ENCODE results near the gene BANP. TPM values are rescaled to one million over a fixed set of nuclear protein-coding genes. Genes with fewer than 3 reads are reported as not detected.
"Not testable (repeated sequence)": the region's sequence is repeated elsewhere in the genome, so short reads cannot be mapped to it uniquely, and the experiment has no call there.

BANP gene
- total RNA-seq, 1 experiment from 2014 or later, result 22.6 TPM

DNA sequence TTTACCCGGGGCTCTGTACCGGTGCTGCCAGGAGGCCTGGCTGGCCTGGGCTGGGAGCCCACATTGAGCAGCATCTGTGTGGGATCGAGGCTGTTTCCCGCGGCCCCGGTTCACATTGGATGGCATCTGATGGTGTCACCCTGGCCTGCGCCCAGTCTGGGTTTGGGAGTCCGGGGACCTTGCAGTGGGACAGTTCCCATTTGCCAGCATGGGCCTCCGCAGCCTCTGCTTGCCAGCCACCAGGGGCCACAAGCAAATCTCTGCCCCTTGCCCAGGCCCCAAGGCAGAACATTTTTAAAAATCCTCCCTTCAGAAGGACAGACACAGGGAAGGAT is 64.5 kb downstream of the BANP start:
- intact Hi-C loops (cut with micrococcal nuclease; ENCODE audit: unreplicated experiment), result no loop called here
- no peaks in the 10 kb centered on the region for H3K9me3 ChIP-seq (ENCODE audit: control insufficient read depth, insufficient read depth, low read depth, low read length)
- in situ Hi-C loops (cut with HindIII; ENCODE audit: low pct_unique_long_range_greater_than_20kb, low sequenced_read_pairs), result no loop called here
- BruUV-seq (replicated peaks), result no TSS peak
- DNase-seq (ENCODE audit: low read depth, low spot score), result no peak
- no peaks in the 10 kb centered on the region for H3K27me3 ChIP-seq (ENCODE audit: control insufficient read depth, insufficient read depth, low read length)
- CTCF ChIA-PET, result no interaction called here
- POLR2A ChIA-PET, result no interaction called here
- no peak for TF ChIP-seq SIN3A (IDR thresholded peaks at IDR 0.05; ENCODE audit: borderline replicate concordance, insufficient read depth, low read depth, low read length)
- TF ChIP-seq, protein P1, sequence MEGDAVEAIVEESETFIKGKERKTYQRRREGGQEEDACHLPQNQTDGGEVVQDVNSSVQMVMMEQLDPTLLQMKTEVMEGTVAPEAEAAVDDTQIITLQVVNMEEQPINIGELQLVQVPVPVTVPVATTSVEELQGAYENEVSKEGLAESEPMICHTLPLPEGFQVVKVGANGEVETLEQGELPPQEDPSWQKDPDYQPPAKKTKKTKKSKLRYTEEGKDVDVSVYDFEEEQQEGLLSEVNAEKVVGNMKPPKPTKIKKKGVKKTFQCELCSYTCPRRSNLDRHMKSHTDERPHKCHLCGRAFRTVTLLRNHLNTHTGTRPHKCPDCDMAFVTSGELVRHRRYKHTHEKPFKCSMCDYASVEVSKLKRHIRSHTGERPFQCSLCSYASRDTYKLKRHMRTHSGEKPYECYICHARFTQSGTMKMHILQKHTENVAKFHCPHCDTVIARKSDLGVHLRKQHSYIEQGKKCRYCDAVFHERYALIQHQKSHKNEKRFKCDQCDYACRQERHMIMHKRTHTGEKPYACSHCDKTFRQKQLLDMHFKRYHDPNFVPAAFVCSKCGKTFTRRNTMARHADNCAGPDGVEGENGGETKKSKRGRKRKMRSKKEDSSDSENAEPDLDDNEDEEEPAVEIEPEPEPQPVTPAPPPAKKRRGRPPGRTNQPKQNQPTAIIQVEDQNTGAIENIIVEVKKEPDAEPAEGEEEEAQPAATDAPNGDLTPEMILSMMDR (IDR thresholded peaks at IDR 0.05), result no peak
- no peak for ATAC-seq
- H3K27ac ChIP-seq (ENCODE audit: low read length), result no peak overlapping the region
- H3K36me3 ChIP-seq (ENCODE audit: control insufficient read depth, insufficient read depth, low read length), result no peaks in the 10 kb centered on the region
- H3K4me1 ChIP-seq (ENCODE audit: control insufficient read depth, insufficient read depth, low read length), result no peaks in the 10 kb centered on the region
- H3K4me3 ChIP-seq (ENCODE audit: low read depth in 2 of 2, low read length in 2 of 2), result no peak overlapping the region

DNA sequence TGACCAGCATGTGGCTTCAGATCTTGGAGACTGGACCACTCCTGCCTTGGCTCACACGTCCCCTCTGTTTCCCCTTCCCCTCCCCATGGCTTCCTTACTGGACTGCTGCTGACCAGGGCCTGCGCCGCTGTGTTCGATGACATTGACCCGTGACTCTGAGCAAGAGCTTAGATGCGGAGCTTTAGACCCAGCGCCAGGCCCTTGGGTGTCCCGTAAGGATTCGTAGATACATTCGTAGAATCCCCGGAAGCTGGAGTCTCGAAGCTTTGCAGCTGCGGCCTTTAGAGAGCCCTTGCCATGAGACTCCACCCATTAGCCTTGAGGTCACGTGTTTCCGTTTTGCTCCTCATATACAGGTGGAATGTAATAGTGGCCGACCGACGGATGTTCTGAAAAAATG is 65.2 kb downstream of the BANP start:
- CTCF ChIA-PET; ATAC-seq; H3K4me3 ChIP-seq (ENCODE audit: low read depth in 2 of 2, low read length in 2 of 2); H3K27me3 ChIP-seq (ENCODE audit: control insufficient read depth, insufficient read depth, low read length); H3K9me3 ChIP-seq (ENCODE audit: control insufficient read depth, insufficient read depth, low read depth, low read length); in situ Hi-C loops (cut with HindIII; ENCODE audit: low pct_unique_long_range_greater_than_20kb, low sequenced_read_pairs); H3K36me3 ChIP-seq (ENCODE audit: control insufficient read depth, insufficient read depth, low read length); BruUV-seq (replicated peaks); H3K4me1 ChIP-seq (ENCODE audit: control insufficient read depth, insufficient read depth, low read length); intact Hi-C loops (cut with micrococcal nuclease; ENCODE audit: unreplicated experiment); H3K27ac ChIP-seq (ENCODE audit: low read length); DNase-seq (ENCODE audit: low read depth, low spot score); POLR2A ChIA-PET: not testable (repeated sequence)

DNA sequence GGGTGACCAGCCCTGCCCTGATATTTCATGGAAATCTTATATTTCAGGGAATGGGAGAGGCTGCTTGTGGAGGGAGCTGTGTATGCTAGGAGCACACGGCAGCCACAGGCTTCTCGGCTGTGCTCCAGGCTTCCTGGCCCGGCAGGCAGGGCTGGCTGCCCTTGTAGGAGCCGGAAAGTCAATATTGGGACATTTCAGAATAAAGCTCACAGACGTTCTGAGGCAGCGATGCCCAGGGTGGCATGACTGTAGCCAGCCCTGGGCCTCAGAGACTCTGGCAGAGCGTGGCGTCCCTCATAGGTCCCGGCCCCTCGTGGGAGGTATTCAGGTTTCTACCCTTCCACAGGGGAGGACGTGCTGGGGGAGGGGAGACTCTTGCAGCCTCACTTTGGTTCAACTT is 65.7 kb downstream of the BANP start:
- in situ Hi-C loops (cut with HindIII; ENCODE audit: low pct_unique_long_range_greater_than_20kb, low sequenced_read_pairs), result no loop called here
- ChIA-PET CTCF (no interaction called here), POLR2A (no interaction called here)

More for the DNA sequence above, 65.7 kb downstream of the BANP start:
- Histone ChIP-seq H3K4me3 (ENCODE audit: low read depth in 2 of 2, low read length in 2 of 2) (no peak overlapping the region), H3K4me1 (ENCODE audit: control insufficient read depth, insufficient read depth, low read length) (no peaks in the 10 kb centered on the region), H3K27ac (ENCODE audit: low read length) (no peak overlapping the region), H3K36me3 (ENCODE audit: control insufficient read depth, insufficient read depth, low read length) (no peaks in the 10 kb centered on the region), H3K9me3 (ENCODE audit: control insufficient read depth, insufficient read depth, low read depth, low read length) (no peaks in the 10 kb centered on the region), H3K27me3 (ENCODE audit: control insufficient read depth, insufficient read depth, low read length) (no peaks in the 10 kb centered on the region)
- no peak for DNase-seq (ENCODE audit: low read depth, low spot score)
- intact Hi-C loops (cut with micrococcal nuclease; ENCODE audit: unreplicated experiment), result no loop called here
- no TSS peak for BruUV-seq (replicated peaks)
- TF ChIP-seq SIN3A (IDR thresholded peaks at IDR 0.05; ENCODE audit: borderline replicate concordance, insufficient read depth, low read depth, low read length) (no peak), TCF7L2 (IDR thresholded peaks at IDR 0.05; ENCODE audit: low read depth, low read length) (no peak), POLR2AphosphoS5 (IDR thresholded peaks at IDR 0.05; ENCODE audit: low read depth, low read length) (no peak)
- TF ChIP-seq, protein P1 (IDR thresholded peaks at IDR 0.05), result no peak
- TF ChIP-seq, protein P2, sequence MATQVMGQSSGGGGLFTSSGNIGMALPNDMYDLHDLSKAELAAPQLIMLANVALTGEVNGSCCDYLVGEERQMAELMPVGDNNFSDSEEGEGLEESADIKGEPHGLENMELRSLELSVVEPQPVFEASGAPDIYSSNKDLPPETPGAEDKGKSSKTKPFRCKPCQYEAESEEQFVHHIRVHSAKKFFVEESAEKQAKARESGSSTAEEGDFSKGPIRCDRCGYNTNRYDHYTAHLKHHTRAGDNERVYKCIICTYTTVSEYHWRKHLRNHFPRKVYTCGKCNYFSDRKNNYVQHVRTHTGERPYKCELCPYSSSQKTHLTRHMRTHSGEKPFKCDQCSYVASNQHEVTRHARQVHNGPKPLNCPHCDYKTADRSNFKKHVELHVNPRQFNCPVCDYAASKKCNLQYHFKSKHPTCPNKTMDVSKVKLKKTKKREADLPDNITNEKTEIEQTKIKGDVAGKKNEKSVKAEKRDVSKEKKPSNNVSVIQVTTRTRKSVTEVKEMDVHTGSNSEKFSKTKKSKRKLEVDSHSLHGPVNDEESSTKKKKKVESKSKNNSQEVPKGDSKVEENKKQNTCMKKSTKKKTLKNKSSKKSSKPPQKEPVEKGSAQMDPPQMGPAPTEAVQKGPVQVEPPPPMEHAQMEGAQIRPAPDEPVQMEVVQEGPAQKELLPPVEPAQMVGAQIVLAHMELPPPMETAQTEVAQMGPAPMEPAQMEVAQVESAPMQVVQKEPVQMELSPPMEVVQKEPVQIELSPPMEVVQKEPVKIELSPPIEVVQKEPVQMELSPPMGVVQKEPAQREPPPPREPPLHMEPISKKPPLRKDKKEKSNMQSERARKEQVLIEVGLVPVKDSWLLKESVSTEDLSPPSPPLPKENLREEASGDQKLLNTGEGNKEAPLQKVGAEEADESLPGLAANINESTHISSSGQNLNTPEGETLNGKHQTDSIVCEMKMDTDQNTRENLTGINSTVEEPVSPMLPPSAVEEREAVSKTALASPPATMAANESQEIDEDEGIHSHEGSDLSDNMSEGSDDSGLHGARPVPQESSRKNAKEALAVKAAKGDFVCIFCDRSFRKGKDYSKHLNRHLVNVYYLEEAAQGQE (IDR thresholded peaks at IDR 0.05; ENCODE audit: insufficient read depth in 1 of 2, low read depth in 2 of 2, low read length in 1 of 2), result no peak
- ATAC-seq, result no peak
